Spleen (tissue), 7 donors: ENCODE results near the gene SERTAD3.

Experiments used
- CTCF ChIP-seq, 11 experiments: fragments of 200-600 bp in 7 of 11; fragments of 450-650 bp in 4 of 11; sonication (generic) in 4 of 11; IDR thresholded peaks in 8 of 11; conservative IDR thresholded peaks in 3 of 11; 1 replicate in 7 of 11; 2 replicates in 4 of 11; pipeline versions ENCODE4 v1.4.0 to v1.8.0; 2016 to 2021; ENCODE audit warnings: antibody characterized with exemption in 11 of 11, inconsistent platforms in 4 of 11, mild to moderate bottlenecking in 1 of 11
- POLR2A ChIP-seq, 3 donors: fragments of 450-650 bp; IDR thresholded peaks; one replicate each; pipeline ENCODE4 v1.5.1; 2017; ENCODE audit warnings: antibody characterized with exemption in 3 of 3, mild to moderate bottlenecking in 1 of 3
- POLR2AphosphoS5 ChIP-seq, 3 donors: sonication (generic); formaldehyde crosslinking; IDR thresholded peaks; one replicate each; pipeline ENCODE4 v1.5.1; 2017; ENCODE audit warnings: antibody characterized with exemption in 3 of 3
- donor health status: DM: no; HTN: no; CAD: no; lungs with moderate emphysema.
- donor health status: DM: no; HTN: no; CAD: no.
- donor health status: DM: no; HTN: no; CAD: no.

GRCh38 chr19:40418040-40418439 lies 26.1 kb downstream of the SERTAD3 start:
- no peak for TF ChIP-seq POLR2AphosphoS5 (IDR thresholded peaks at IDR 0.05)
- no peak for TF ChIP-seq CTCF (IDR thresholded peaks at IDR 0.05 in 8 of 11, conservative IDR thresholded peaks at IDR 0.05 in 3 of 11)
- no peak for TF ChIP-seq POLR2A (IDR thresholded peaks at IDR 0.05)
